GM18508 (cell line): ENCODE data around the gene ANKRD50.
A peak's percentile ranks its signal among the peaks of the same experiment; 100 is the strongest.

ENCODE experiments used
- ATAC-seq: cut with Tn5 transposase; IDR thresholded peaks from one replicate; pipeline ENCODE4 v1.9.1; 2021; ENCODE audit warnings: moderate number of reproducible peaks; ENCODE audit not compliant: insufficient read depth, unreplicated experiment

Gene ANKRD50

GRCh38 chr4:124712372-124713184 lies at the start of gene ANKRD50:
Gene ANKRD50, minus strand, starts transcription at chr4:124712732. Its CDS starts 2,221 bp downstream, at chr4:124710511.
- ATAC-seq, result peak; percentile 66

- no peak for ATAC-seq
Observed at GRCh38 chr4:124757126-124757525, 44.6 kb upstream of the ANKRD50 start.

GRCh38 chr4:124754681-124755080 lies 42.1 kb upstream of the ANKRD50 start:
- no peak for ATAC-seq

GRCh38 chr4:124753941-124754581 lies 41.5 kb upstream of the ANKRD50 start:
- no peak for ATAC-seq

- no peak for ATAC-seq
Observed at GRCh38 chr4:124749421-124749820, 36.9 kb upstream of the ANKRD50 start.

GRCh38 chr4:124748965-124749364 lies 36.4 kb upstream of the ANKRD50 start:
- ATAC-seq, result no peak

GRCh38 chr4:124745985-124746801 lies 33.7 kb upstream of the ANKRD50 start:
- ATAC-seq, result no peak

GRCh38 chr4:124743711-124744110 lies 31.2 kb upstream of the ANKRD50 start:
- no peak for ATAC-seq

- no peak for ATAC-seq
Observed at GRCh38 chr4:124740501-124740900, 28.0 kb upstream of the ANKRD50 start.

GRCh38 chr4:124738994-124739393 lies 26.5 kb upstream of the ANKRD50 start:
- ATAC-seq, result no peak

- ATAC-seq, result no peak
Observed at GRCh38 chr4:124737619-124738018, 25.1 kb upstream of the ANKRD50 start.

GRCh38 chr4:124736526-124736925 lies 24.0 kb upstream of the ANKRD50 start:
- no peak for ATAC-seq

- ATAC-seq, result no peak
Observed at GRCh38 chr4:124727331-124727890, 14.9 kb upstream of the ANKRD50 start.

- no peak for ATAC-seq
Observed at GRCh38 chr4:124726269-124726668, 13.7 kb upstream of the ANKRD50 start.

GRCh38 chr4:124722071-124722470 lies 9.5 kb upstream of the ANKRD50 start:
- no peak for ATAC-seq

GRCh38 chr4:124717101-124717500 lies 4.6 kb upstream of the ANKRD50 start:
- ATAC-seq, result no peak

GRCh38 chr4:124713185-124713592 lies 657 bp upstream of the ANKRD50 start:
- ATAC-seq, result peak; percentile 33

- ATAC-seq, result peak; percentile 6
Observed at GRCh38 chr4:124711471-124712371, 811 bp downstream of the ANKRD50 start.

GRCh38 chr4:124710911-124711310 lies 1.6 kb downstream of the ANKRD50 start:
- no peak for ATAC-seq
